SK-N-SH (cell line): Measurements from ENCODE around the gene FAM124A. TPM values are rescaled to one million over a fixed set of nuclear protein-coding genes. Genes with fewer than 3 reads are reported as not detected.

Experiments used
- CTCF ChIA-PET: fragments of 300-600, 350-600 bp; formaldehyde crosslinking; extraction: SDS; loops from one replicate; lab custom pipeline; 2021; lab: Yijun Ruan, JAX
- POLR2A ChIA-PET: fragments of 350-600 bp; sonication (Branson Sonifier 250); formaldehyde crosslinking; extraction: SDS; loops from one replicate; lab custom pipeline; 2020; ENCODE audit warnings: antibody characterized with exemption, inconsistent platforms; lab: Yijun Ruan, JAX
- DNase-seq: peaks from one replicate; pipeline ENCODE4 v3.0.0; 2012
- H2AFZ ChIP-seq: fragments of 200-600 bp; sonication (generic); 2 replicates; pipeline ENCODE4 v1.8.1; 2016; ENCODE audit warnings: antibody characterized with exemption, mild to moderate bottlenecking, low read depth
- H3F3A ChIP-seq: fragments of 200-600 bp; sonication (generic); replicated peaks from 2 replicates; pipeline ENCODE3; 2016; ENCODE audit warnings: antibody characterized with exemption, mild to moderate bottlenecking; ENCODE audit not compliant: insufficient read depth
- H3K27ac ChIP-seq, 2 experiments: fragments of 200-500 bp in 1 of 2; fragments of 200-600 bp in 1 of 2; sonication (Bioruptor generic) in 1 of 2; sonication (generic), shearing (Covaris generic) in 1 of 2; 2 replicates each; pipeline versions ENCODE4 v1.5.1 to v1.6.1; 2014 to 2016; ENCODE audit warnings: low read depth in 2 of 2, inconsistent platforms in 1 of 2, low read length in 1 of 2, mild to moderate bottlenecking in 1 of 2, mixed read lengths in 1 of 2
- H3K27me3 ChIP-seq: fragments of 200-600 bp; sonication (generic), shearing (Covaris generic); 2 replicates; pipeline ENCODE4 v1.6.1; 2016; ENCODE audit warnings: mixed run types; ENCODE audit not compliant: insufficient read depth
- H3K36me3 ChIP-seq, 2 experiments: fragments of 200-500 bp in 1 of 2; fragments of 200-600 bp in 1 of 2; sonication (Bioruptor generic) in 1 of 2; sonication (generic) in 1 of 2; replicated peaks in 1 of 2; 2 replicates each; pipeline versions ENCODE3 to v1.5.1; 2014 to 2016; ENCODE audit warnings: low read length in 1 of 2, mild to moderate bottlenecking in 1 of 2; ENCODE audit not compliant: insufficient read depth in 2 of 2, control insufficient read depth in 1 of 2
- H3K4me1 ChIP-seq, 2 experiments: fragments of 200-500 bp in 1 of 2; fragments of 200-600 bp in 1 of 2; sonication (Bioruptor generic) in 1 of 2; sonication (generic), shearing (Covaris generic) in 1 of 2; 2 replicates each; pipeline versions ENCODE4 v1.5.1 to v1.6.1; 2014 to 2016; ENCODE audit warnings: low read depth in 1 of 2, low read length in 1 of 2, mixed run types in 1 of 2; ENCODE audit not compliant: insufficient read depth in 2 of 2, control insufficient read depth in 1 of 2
- H3K4me2 ChIP-seq: fragments of 200-600 bp; sonication (generic), shearing (Covaris generic); 2 replicates; pipeline ENCODE4 v1.6.1; 2017; ENCODE audit warnings: mixed run types
- H3K4me3 ChIP-seq, 2 experiments: fragments of 200-500 bp in 1 of 2; fragments of 200-600 bp in 1 of 2; sonication (Bioruptor generic) in 1 of 2; sonication (generic), shearing (Covaris generic) in 1 of 2; 2 replicates each; pipeline versions ENCODE4 v1.5.1 to v1.8.1; 2014 to 2016; ENCODE audit warnings: low read depth in 2 of 2, inconsistent platforms in 1 of 2, low read length in 1 of 2, mild to moderate bottlenecking in 1 of 2, mixed read lengths in 1 of 2, moderate library complexity in 1 of 2
- H3K79me2 ChIP-seq: fragments of 200-600 bp; sonication (generic); 2 replicates; pipeline ENCODE4 v1.8.1; 2017; ENCODE audit warnings: mild to moderate bottlenecking; ENCODE audit not compliant: insufficient read depth
- H3K9ac ChIP-seq: fragments of 200-600 bp; sonication (generic); 2 replicates; pipeline ENCODE4 v1.6.1; 2017; ENCODE audit warnings: mixed run types
- H3K9me2 ChIP-seq: fragments of 200-600 bp; sonication (generic); 2 replicates; pipeline ENCODE4 v1.6.1; 2017; ENCODE audit warnings: mixed run types
- H3K9me3 ChIP-seq: fragments of 200-600 bp; sonication (generic); 2 replicates; pipeline ENCODE4 v1.6.1; 2017; ENCODE audit warnings: mixed run types, mild to moderate bottlenecking, moderate library complexity
- H4K20me1 ChIP-seq: fragments of 200-600 bp; sonication (generic); 2 replicates; pipeline ENCODE4 v1.6.1; 2017; ENCODE audit warnings: mild to moderate bottlenecking, mixed run types; ENCODE audit not compliant: insufficient read depth
- EP300 ChIP-seq, 2 experiments: IDR thresholded peaks; 2 replicates each; pipeline versions ENCODE4 v1.4.0 to v1.6.1; 2012; ENCODE audit warnings: borderline replicate concordance in 1 of 2, low read depth in 1 of 2, low read length in 1 of 2
- FOSL2 ChIP-seq: IDR thresholded peaks from 2 replicates; pipeline ENCODE4 v1.4.0; 2012; ENCODE audit warnings: low read depth, mild to moderate bottlenecking, moderate library complexity, borderline replicate concordance
- GATA2 ChIP-seq: sonication (generic); formaldehyde crosslinking; IDR thresholded peaks from 2 replicates; pipeline ENCODE4 v1.5.0; 2020; ENCODE audit warnings: mild to moderate bottlenecking, missing genetic modification reagents
- POLR2AphosphoS5 ChIP-seq: IDR thresholded peaks from 2 replicates; pipeline ENCODE4 v1.6.1; 2012; ENCODE audit warnings: low read depth, low read length
- RFX5 ChIP-seq: IDR thresholded peaks from 2 replicates; pipeline ENCODE4 v1.6.1; 2012; ENCODE audit warnings: mild to moderate bottlenecking, improper control_type of control experiment, low read length
- RXRA ChIP-seq: IDR thresholded peaks from 2 replicates; pipeline ENCODE4 v1.4.0; 2012; ENCODE audit warnings: low read depth, mild to moderate bottlenecking, borderline replicate concordance
- TEAD4 ChIP-seq: IDR thresholded peaks from 2 replicates; pipeline ENCODE4 v1.4.0; 2012; ENCODE audit warnings: mild to moderate bottlenecking, borderline replicate concordance; ENCODE audit not compliant: insufficient read depth
- ZBTB33 ChIP-seq: IDR thresholded peaks from 2 replicates; pipeline ENCODE4 v1.4.0; 2012; ENCODE audit warnings: low read depth, borderline replicate concordance
- WGBS: methylation state at CpG from one replicate; pipeline ENCODE4 v1.1.6; 2017; ENCODE audit warnings: low lambda C conversion rate; 5-methylcytosine and 5-hydroxymethylcytosine counted together
- polyA plus RNA-seq, 3 experiments: library from polyadenylated mRNA; depleted of rRNA; stranded (reverse); fragments of >200 nt; gene quantifications; 2 replicates each; pipeline ENCODE4 v1.2.3, GENCODE V29; 2012
- TF ChIP-seq, protein P1 (sequence below): IDR thresholded peaks from 2 replicates; pipeline ENCODE4; 2012

Gene FAM124A
- polyA plus RNA-seq, 1 of the 3 experiments (the other 2 are of a cell fraction) = 1.5 TPM

- Histone ChIP-seq H3K79me2 (no peaks in the 10 kb centered on the region), H3K27me3 (no peaks in the 10 kb centered on the region), H3K27ac (no peak overlapping the region), H3F3A (no peaks in the 10 kb centered on the region), H3K4me2 (no peak overlapping the region), H2AFZ (no peak overlapping the region), H3K9me3 (no peaks in the 10 kb centered on the region), H4K20me1 (no peaks in the 10 kb centered on the region), H3K4me3 (no peak overlapping the region), H3K4me1 (peaks cover 0 to 4% of the 10 kb centered on the region in 2 experiments; a peak in 2 of 4 replicates), H3K9me2 (no peaks in the 10 kb centered on the region), H3K9ac (no peak overlapping the region), H3K36me3 (no peaks in the 10 kb centered on the region)
- DNase-seq = no peak
- ChIA-PET CTCF (interaction anchor here (1.5 to 2.0 kb wide), 2 partner anchors 43 to 95 kb away, joined by 4 to 8 read pairs; no protein-coding TSS in a partner anchor), POLR2A (no interaction called here)
- TF ChIP-seq, protein P1, sequence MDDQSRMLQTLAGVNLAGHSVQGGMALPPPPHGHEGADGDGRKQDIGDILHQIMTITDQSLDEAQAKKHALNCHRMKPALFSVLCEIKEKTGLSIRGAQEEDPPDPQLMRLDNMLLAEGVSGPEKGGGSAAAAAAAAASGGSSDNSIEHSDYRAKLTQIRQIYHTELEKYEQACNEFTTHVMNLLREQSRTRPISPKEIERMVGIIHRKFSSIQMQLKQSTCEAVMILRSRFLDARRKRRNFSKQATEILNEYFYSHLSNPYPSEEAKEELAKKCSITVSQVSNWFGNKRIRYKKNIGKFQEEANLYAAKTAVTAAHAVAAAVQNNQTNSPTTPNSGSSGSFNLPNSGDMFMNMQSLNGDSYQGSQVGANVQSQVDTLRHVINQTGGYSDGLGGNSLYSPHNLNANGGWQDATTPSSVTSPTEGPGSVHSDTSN = no peak
- TF ChIP-seq POLR2AphosphoS5 (no peak), RXRA (no peak), GATA2 (CRISPR knock-in tag) (no peak), ZBTB33 (no peak), FOSL2 (no peak), TEAD4 (no peak), RFX5 (no peak), EP300 (IDR thresholded peaks at IDR 0.05; ENCODE audit: borderline replicate concordance in 1 of 2, low read depth in 1 of 2, low read length in 1 of 2) (no peak)
- 77% methylated on average over 12 of the region's 12 CpGs for WGBS
Observed at GRCh38 chr13:51191743-51192142, 30.5 kb upstream of the FAM124A start.

GRCh38 chr13:51192348-51192747, 29.9 kb upstream of the FAM124A start:
- no peak for TF ChIP-seq RFX5
- WGBS = 10% methylated on average over 1 of the region's 1 CpG
- CTCF ChIA-PET = interaction anchor here (0.7 to 2.0 kb wide), 3 partner anchors 43 to 935 kb away, joined by 3 to 8 read pairs (median 3); no protein-coding TSS in a partner anchor

More at GRCh38 chr13:51192348-51192747, 29.9 kb upstream of the FAM124A start:
- Histone ChIP-seq H2AFZ (no peak overlapping the region), H3K79me2 (no peaks in the 10 kb centered on the region), H3K9me2 (no peaks in the 10 kb centered on the region), H3K9ac (no peak overlapping the region), H3K27me3 (no peaks in the 10 kb centered on the region), H3K4me3 (no peak overlapping the region), H3K27ac (no peak overlapping the region), H3K36me3 (no peaks in the 10 kb centered on the region), H4K20me1 (no peaks in the 10 kb centered on the region), H3K4me2 (no peak overlapping the region), H3K4me1 (peaks cover 0 to 4% of the 10 kb centered on the region in 2 experiments; a peak in 2 of 4 replicates), H3K9me3 (no peaks in the 10 kb centered on the region), H3F3A (no peaks in the 10 kb centered on the region)
- no peak for DNase-seq
- POLR2A ChIA-PET = interaction anchor here (1.0 kb wide), 1 partner anchor 261 kb away, joined by 3 read pairs; the partner anchor contains the start of gene INTS6
